Fibroblast of the aortic adventitia (primary cell): ENCODE measurements around the gene ALG14. TPM values are rescaled to one million over a fixed set of nuclear protein-coding genes. Genes with fewer than 3 reads are reported as not detected.
"Not testable (repeated sequence)": the region's sequence is repeated elsewhere in the genome, so short reads cannot be mapped to it uniquely, and the experiment has no call there.

Experiments
- DNase-seq: peaks from one replicate; pipeline ENCODE4 v3.0.0-alpha.2; 2010; ENCODE audit warnings: low read depth
- H3K4me3 ChIP-seq: 2 replicates; pipeline ENCODE4 v1.5.1; 2011; ENCODE audit warnings: low read depth, mild to moderate bottlenecking, control low read depth, low read length, moderate library complexity
- CTCF ChIP-seq: IDR thresholded peaks from 2 replicates; pipeline ENCODE4 v1.5.1; 2011; ENCODE audit warnings: mild to moderate bottlenecking, low read length, control low read depth, inconsistent platforms; ENCODE audit not compliant: insufficient read depth
- total RNA-seq: library from RNA; depleted of rRNA; stranded (reverse); fragments of >200 nt; gene quantifications from 2 replicates; pipeline ENCODE4 v1.2.3, GENCODE V29; 2012; ENCODE audit warnings: low replicate concordance

The ALG14 gene
- total RNA-seq, 1 donor: 2.4 TPM

- no peak overlapping the region for H3K4me3 ChIP-seq
- TF ChIP-seq CTCF: no peak
- DNase-seq: peak; percentile 61
Observed at GRCh38 chr1:94942171-94943128, 130.3 kb downstream of the ALG14 start.

- not testable (repeated sequence) for H3K4me3 ChIP-seq, DNase-seq
Observed at GRCh38 chr1:94941480-94941879, 131.3 kb downstream of the ALG14 start.

GRCh38 chr1:94940738-94941137 is 132.0 kb downstream of the ALG14 start:
- no peak for DNase-seq
- H3K4me3 ChIP-seq: no peak overlapping the region
- no peak for TF ChIP-seq CTCF

- no peak for TF ChIP-seq CTCF
- DNase-seq: no peak
- H3K4me3 ChIP-seq: no peak overlapping the region
Observed at GRCh38 chr1:94937820-94938219, 134.9 kb downstream of the ALG14 start.

GRCh38 chr1:94936861-94937620 is 135.7 kb downstream of the ALG14 start:
- TF ChIP-seq CTCF: no peak
- peak; percentile 53 for DNase-seq
- no peak overlapping the region for H3K4me3 ChIP-seq

- no peak for DNase-seq
- TF ChIP-seq CTCF: no peak
- H3K4me3 ChIP-seq: no peak overlapping the region
Observed at GRCh38 chr1:94935476-94935875, 137.3 kb downstream of the ALG14 start.

GRCh38 chr1:94935034-94935433 is 137.7 kb downstream of the ALG14 start:
- no peak for TF ChIP-seq CTCF
- DNase-seq: no peak
- H3K4me3 ChIP-seq: no peak overlapping the region
